GM18520 (cell line): Measurements from ENCODE around the gene CETN2.
"Not testable (repeated sequence)": the region's sequence is repeated elsewhere in the genome, so short reads cannot be mapped to it uniquely, and the experiment has no call there.

Source experiments
- ATAC-seq: cut with Tn5 transposase; IDR thresholded peaks from one replicate; pipeline ENCODE4 v1.9.1; 2021; ENCODE audit not compliant: unreplicated experiment

CETN2 gene

GRCh38 chrX:152830312-152831305 is at the start of gene CETN2, which contains the start of gene NSDHL:
Gene CETN2 (minus strand): TSS chrX:152830757. CDS start chrX:152830710, 47 bp downstream.
Gene NSDHL (plus strand): TSS chrX:152831063. CDS start chrX:152846325, 15,262 bp downstream.
- peak; percentile 98 for ATAC-seq

GRCh38 chrX:152878976-152879755 is 48.6 kb upstream of the CETN2 start:
- ATAC-seq, result no peak

GRCh38 chrX:152876931-152877840 is 46.6 kb upstream of the CETN2 start:
- no peak for ATAC-seq

- no peak for ATAC-seq
These were observed 42.8 kb upstream of the CETN2 start for GRCh38 chrX:152873361-152873760.

GRCh38 chrX:152872522-152872921 is 42.0 kb upstream of the CETN2 start:
- no peak for ATAC-seq

- no peak for ATAC-seq
These were observed 40.7 kb upstream of the CETN2 start for GRCh38 chrX:152871260-152871659.

GRCh38 chrX:152869972-152870371 is 39.4 kb upstream of the CETN2 start:
- no peak for ATAC-seq

DNA sequence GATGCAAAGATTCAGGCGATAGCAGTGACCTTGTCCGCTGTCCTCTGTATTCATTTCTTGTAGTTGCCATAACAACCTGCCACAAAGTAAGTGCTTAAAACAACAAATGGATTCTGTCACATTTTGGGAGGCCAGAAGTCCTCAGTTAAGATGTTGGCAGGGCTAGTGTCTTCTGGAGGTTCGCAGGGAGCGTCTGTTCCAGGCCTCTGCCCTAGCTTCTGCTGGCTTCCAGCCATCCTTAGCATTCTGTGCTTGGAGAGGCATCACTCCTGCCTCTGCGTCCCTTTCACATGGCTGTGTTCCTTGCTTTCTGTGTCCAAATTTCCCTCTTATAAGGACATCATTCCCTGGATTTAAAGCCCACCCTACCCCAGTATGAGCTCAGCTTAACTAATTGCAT is 35.8 kb upstream of the CETN2 start:
- no peak for ATAC-seq

DNA sequence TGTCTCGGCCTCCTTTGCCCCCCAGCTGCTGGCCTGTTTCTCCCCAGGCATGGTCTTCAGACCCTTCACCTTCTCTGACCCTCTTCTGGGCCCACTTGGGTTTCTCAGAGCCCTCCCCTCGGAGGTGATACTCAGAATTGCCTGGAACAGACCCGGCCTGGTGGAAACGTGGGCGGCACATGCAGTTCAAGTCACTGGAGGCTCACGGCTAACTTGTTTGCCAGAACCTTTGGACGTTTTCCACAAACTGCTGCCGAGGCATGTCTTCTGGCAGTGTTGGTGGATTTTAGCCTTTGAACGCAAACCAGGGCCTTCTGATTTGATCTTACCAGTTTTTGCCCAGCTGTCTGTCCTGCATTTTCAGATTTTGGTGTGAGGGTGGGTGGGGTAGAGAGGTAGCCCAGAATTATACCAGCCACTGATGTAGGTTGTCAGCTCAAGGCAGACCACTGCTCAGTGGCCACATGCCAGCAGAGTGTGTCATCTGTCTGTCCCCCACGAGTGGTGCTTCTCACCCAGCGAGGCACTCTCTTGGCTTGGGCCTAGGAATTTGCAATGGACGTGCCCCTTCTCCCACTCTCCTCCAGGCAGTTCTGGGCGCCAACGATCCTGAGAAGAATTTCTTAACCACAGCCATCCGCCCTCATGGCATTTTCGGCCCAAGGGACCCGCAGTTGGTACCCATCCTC is 34.8 kb upstream of the CETN2 start:
- ATAC-seq, result no peak

DNA sequence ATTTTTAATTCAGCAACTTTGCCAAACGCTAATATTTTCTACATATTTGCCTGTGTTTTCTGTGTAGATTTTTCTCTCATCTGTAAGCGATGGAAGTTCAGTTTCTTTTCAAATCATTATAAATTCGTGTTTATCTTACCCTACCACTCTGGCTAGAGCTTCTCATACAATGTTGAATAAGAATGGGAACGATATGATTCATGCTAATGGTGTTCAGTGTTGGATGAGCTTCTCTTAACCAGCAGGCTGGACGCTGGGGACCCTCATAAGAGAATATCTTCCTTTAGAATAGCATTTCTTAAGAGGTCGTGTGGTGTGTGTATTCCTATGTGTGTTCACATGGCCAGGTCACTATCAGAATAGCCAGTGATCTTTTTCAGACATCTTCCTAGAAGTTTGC is 31.3 kb upstream of the CETN2 start:
- ATAC-seq, result no peak

DNA sequence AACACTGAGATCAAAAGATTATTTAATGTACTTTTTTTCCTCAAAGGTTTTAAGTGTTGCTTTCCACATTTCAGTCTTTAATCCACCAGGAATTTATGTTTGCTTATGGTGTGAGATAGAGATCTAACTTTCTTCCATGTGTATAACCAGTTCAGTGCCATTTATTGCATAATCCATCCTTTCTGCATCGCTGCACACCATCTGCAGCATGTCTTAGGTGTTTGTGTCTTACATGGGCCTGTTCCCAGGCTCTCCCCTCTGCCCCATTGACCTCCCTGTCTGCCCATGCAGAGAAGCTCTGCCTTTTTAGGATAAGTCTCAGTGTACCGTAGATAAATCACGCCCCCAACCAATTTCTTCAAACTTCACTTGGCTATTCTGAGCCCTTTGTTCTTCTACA is 30.6 kb upstream of the CETN2 start:
- ATAC-seq, result no peak

DNA sequence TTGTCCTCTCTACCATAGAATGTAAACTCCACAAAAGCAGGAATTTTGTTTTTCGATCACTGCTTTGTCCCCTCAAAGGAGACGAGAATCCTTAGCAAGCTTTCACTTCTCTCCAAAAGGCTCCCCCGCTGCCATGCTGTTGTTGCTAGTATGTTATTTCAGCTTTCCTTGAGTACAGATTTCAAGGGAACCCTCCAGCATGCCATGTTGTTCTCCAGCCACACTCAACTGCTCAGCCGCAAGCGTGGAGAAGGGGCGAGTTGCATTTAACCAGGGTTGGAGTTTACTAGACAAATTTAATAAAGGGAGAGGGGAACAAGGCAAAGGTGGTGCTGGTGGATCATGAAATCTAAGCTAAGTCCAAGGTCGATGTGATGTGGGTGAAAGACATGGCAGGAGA is 23.4 kb upstream of the CETN2 start:
- no peak for ATAC-seq

DNA sequence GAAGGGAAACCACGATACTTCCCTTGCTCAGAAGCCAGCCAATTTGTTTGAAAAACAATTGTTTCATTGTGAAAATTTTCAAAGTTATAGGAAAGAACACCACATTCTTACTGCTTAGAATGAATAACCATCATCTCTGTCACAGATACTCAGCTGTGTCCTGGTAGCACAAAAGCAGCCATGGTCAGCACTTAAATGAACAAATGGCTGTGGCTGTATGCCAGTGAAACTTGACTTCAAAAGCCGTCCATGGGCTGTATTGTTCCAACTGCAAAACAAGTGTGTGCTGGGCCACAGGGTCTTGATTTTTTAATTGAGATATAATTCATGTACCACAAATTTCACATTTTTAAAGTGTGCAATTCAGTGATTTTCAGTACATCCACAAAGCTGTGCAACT is 19.9 kb upstream of the CETN2 start:
- ATAC-seq, result no peak

DNA sequence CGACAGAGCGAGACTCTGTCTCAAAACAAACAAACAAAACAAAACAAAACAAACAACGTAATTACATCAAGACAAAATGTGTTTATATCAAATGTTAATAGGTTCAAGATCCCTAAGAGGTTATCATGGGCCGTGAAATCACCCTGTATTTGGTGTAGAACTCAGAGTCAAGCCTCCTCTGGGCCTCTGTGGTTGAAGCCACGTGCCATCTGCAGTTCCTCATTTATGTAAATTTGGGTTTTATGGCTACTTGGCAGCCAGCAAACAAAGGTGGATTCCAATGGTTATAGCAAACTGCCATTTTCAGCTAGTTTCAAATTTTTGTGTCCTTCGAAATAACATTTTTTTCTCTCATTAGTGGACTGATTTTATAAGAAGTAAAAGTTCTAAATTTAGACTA is 16.7 kb upstream of the CETN2 start:
- no peak for ATAC-seq

- no peak for ATAC-seq
These were observed 15.2 kb upstream of the CETN2 start for GRCh38 chrX:152845618-152846240.

GRCh38 chrX:152844256-152844655 is 13.7 kb upstream of the CETN2 start:
- no peak for ATAC-seq

DNA sequence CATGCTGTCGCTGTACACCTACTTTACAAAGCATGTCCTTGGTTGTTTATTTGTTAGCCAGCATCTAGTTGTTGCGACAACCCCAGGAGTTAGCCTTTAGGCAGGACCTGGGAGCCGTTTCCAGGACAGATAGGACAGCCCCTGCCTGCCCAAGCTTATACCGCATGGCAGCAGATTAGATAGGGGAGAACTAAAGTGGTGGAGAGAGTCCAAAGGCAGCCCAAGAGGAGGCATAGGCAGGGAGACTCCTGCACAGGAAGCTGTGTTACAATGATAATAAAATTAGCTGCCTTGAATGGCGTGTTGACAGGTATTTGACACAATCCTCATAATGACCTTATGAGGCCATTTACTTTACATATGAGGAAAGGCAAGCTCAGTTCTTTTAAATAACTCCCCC is 13.3 kb upstream of the CETN2 start:
- no peak for ATAC-seq

DNA sequence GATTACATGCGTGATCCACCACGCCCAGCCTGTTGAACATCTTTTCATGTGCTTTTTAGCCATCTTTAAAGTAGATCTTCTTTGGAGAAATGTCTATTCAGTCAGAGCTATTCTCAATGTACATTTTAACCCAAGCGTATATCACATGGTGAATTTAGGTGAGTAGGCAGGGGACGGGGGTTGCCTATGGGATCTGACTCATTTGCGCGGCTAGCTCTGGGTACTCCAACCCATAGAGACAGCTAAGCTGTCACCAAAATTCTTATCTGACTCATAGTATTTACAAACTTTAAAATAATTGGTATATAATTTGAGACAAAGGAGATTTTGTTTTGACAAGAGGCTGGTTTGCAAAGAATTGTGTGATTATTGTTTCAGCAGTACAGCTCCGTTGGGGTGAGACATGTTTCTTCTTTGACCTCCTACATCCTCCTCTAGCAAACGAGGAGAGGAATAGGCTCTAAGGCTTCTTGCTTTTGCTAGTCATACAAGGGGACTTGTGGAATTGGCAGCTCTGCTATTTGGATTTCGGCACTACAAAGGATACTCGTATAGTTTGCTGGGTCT is 12.3 kb upstream of the CETN2 start:
- no peak for ATAC-seq

- not testable (repeated sequence) for ATAC-seq
These were observed 4.9 kb upstream of the CETN2 start for GRCh38 chrX:152835470-152835869.
